Stimulated activated naive CD8-positive, alpha-beta T cell treated with anti-CD3 and anti-CD28 coated beads, Interleukin-15, Interleukin-2, amounts not matched to agents 100 ng/mL and 50 ng/mL, for 24 hours (primary cell): ENCODE results near the gene MTOR.
"Not testable (repeated sequence)": the region's sequence is repeated elsewhere in the genome, so short reads cannot be mapped to it uniquely, and the experiment has no call there.

Source experiments
- H3K27ac Mint-ChIP-seq: one replicate; pipeline ENCODE4 v1.8.0; 2021; ENCODE audit warnings: mild to moderate bottlenecking, mixed read lengths
- H3K27me3 Mint-ChIP-seq: one replicate; pipeline ENCODE4 v1.8.0; 2021; ENCODE audit warnings: mixed read lengths
- H3K36me3 Mint-ChIP-seq: one replicate; pipeline ENCODE4 v1.8.0; 2021; ENCODE audit warnings: low read depth, mixed read lengths
- H3K4me1 Mint-ChIP-seq: one replicate; pipeline ENCODE4 v1.8.0; 2021; ENCODE audit warnings: low read depth, mixed read lengths
- H3K4me3 Mint-ChIP-seq: one replicate; pipeline ENCODE4 v1.8.0; 2021; ENCODE audit warnings: mild to moderate bottlenecking, mixed read lengths
- H3K9me3 Mint-ChIP-seq: one replicate; pipeline ENCODE4 v1.8.0; 2021; ENCODE audit warnings: mixed read lengths

MTOR gene

DNA sequence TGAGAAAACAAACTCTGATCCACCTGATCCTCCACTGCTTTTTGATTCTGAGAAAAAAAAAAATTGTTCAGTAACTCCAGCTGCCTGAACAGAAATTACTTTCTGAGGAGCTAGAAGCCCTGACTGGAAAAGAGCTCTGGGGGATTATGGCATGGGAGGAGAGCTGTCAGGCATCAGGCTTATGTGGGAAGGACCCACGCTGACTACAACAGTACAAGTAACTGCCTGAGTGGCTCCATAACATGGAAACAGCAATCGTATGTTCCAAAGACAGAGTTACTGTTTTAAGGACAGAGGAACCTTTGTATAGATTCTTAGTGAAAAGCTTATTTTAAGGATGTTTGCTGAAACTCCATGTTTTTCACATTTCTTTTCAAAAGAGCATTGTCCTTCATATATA lies 74.4 kb downstream of the MTOR start:
- H3K4me1 Mint-ChIP-seq = no peaks in the 10 kb centered on the region
- H3K36me3 Mint-ChIP-seq = peaks cover 43% of the 10 kb centered on the region
- no peak overlapping the region for H3K4me3 Mint-ChIP-seq
- H3K9me3 Mint-ChIP-seq = no peaks in the 10 kb centered on the region
- H3K27ac Mint-ChIP-seq = no peak overlapping the region
- H3K27me3 Mint-ChIP-seq = no peaks in the 10 kb centered on the region

DNA sequence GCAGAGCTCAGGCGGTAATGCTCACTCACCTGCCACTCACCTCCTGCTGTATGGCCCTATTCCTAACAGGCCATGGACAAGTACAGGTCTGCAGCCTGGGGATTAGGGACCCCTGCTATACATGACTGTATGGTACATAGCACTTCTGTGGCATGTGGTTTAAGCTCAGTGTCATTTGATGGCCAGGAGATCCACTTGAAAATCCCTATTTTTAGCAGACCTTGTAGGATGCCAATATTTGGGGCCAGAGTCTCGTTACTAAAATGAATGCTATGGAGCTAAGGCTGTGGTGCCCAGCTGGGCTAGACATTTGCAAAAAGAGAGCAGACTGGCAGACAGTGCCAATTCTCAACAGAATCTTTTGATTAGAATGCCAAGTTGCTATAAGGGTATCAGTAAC lies 74.9 kb downstream of the MTOR start:
- Mint-ChIP-seq H3K4me3 (no peak overlapping the region), H3K9me3 (no peaks in the 10 kb centered on the region), H3K27ac (no peak overlapping the region), H3K4me1 (no peaks in the 10 kb centered on the region), H3K27me3 (no peaks in the 10 kb centered on the region), H3K36me3 (peaks cover 44% of the 10 kb centered on the region)

DNA sequence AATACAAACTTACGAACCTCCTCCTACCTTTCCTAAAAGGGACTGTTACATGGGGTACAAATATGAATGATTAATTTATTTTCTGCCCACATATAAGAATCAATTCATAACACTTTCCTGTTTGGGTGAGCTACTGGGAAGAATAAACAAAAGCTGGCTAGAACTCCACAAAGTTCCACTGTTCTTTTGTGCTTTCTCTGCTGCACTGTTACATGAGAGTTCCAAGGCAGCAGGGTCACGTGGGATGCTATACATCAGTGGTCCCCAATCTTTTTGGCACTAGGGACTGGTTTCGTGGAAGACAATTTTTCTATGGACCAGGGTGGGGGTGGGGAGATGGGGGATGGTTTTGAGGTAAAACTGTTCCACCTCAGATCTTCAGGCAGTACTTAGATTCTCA lies 75.4 kb downstream of the MTOR start:
- Mint-ChIP-seq H3K36me3 (peaks cover 46% of the 10 kb centered on the region), H3K27me3 (no peaks in the 10 kb centered on the region), H3K4me1 (no peaks in the 10 kb centered on the region), H3K9me3 (no peaks in the 10 kb centered on the region), H3K27ac (no peak overlapping the region), H3K4me3 (no peak overlapping the region)

DNA sequence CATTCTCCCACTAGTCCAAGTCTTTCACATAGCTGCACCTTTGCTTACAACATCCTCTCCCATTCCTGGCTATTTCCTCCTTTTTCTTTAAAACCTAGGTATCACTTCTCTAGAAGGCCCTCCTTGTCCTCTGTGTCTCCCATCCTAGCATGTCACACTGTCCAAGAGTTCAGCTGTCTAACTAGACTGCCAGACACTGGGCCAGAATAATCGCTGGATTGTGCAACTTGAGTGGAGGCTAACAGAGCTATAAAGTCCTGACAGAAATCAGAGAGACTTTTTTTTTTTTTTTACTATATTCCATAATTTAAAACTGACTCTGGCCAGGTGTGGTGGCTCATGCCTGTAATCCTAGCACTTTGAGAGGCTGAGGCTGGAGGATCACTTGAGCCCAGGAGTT lies 77.4 kb downstream of the MTOR start:
- Mint-ChIP-seq H3K27me3 (no peaks in the 10 kb centered on the region), H3K4me3 (no peak overlapping the region), H3K27ac (no peak overlapping the region), H3K36me3 (peaks cover 43% of the 10 kb centered on the region), H3K9me3 (no peaks in the 10 kb centered on the region), H3K4me1 (no peaks in the 10 kb centered on the region)

DNA sequence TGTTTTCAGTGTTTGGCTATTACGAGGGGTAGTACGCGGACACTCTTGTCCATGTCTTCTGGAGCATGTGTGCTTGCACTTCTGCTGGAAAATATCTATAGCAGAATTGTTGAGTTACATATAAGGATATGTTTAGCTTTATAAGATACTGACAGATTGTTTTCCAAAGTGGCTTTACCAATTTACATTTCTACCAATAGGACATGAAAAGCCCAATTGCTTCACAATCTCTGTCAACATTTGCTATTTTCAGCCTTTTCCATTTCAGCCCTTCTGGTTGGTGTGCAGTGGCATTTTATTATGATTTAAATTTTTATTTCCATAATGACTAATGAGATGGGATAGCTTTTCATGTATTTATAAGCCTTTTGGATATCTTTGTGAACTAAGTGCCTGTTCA lies 79.5 kb downstream of the MTOR start:
- Mint-ChIP-seq H3K9me3 (no peaks in the 10 kb centered on the region), H3K27ac (no peak overlapping the region), H3K27me3 (no peaks in the 10 kb centered on the region), H3K4me1 (no peaks in the 10 kb centered on the region), H3K4me3 (no peak overlapping the region), H3K36me3 (peaks cover 41% of the 10 kb centered on the region)

DNA sequence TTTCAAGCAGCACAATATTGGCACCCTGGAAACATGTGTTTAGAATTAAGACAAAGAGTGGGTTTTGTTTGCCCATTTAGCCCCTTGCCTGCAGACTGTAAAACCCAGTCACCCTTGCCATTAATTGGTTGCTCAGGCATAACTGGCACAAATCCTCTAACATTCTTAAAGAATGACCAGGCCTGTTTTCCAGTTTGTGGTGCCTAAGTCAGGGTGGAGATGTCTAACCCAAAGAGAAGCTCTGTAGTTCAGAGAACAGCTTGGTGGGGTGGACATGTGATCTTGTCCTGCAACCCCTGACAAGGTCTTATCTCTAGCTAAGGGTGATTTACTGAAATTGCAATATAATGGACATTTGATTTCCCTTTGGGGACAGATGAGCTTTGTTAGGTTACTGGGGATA lies 82.0 kb downstream of the MTOR start:
- Mint-ChIP-seq H3K9me3 (no peaks in the 10 kb centered on the region), H3K4me1 (no peaks in the 10 kb centered on the region), H3K36me3 (peaks cover 40% of the 10 kb centered on the region), H3K27me3 (no peaks in the 10 kb centered on the region), H3K27ac (no peak overlapping the region), H3K4me3 (no peak overlapping the region)

DNA sequence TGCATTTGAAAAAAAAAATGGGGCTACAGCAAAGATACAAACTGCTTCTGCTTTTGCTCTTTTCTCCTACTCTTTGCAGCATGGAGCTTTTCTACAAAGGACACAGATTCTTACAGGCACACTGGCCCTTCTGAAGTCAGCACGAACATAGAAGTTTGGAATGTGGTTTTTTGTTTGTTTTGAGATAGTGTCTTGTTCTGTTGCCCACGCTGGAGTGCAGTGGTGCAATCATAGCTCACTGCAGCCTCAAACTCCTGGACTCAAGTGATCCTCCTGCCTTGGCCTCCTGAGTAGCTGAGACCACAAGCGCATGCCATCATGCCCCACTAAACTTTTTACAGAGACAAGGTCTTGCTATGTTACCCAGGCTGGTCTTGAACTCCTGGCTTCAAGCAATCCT lies 82.6 kb downstream of the MTOR start:
- not testable (repeated sequence) for H3K4me1 Mint-ChIP-seq, H3K27me3 Mint-ChIP-seq, H3K27ac Mint-ChIP-seq, H3K9me3 Mint-ChIP-seq, H3K4me3 Mint-ChIP-seq
- H3K36me3 Mint-ChIP-seq = peaks cover 35% of the 10 kb centered on the region

DNA sequence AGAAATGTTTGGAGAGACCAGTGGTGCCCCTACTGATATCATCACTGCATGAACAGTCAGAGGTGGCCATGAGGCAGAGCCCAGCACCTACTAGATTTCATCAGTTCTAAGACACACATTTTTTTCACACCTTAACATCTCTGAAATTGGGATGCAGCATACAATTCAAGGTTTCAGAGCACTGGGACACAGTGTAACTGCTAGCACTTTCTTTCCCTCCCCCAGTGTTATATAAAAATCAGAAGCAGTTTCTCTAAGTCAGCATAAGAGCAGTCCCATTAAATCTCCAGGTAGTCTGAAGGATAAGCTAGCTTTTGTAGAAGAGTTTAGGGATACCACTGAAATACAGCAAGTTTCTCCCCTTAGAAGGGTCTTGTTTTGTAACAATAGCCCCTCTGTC lies 83.2 kb downstream of the MTOR start:
- no peak overlapping the region for H3K27ac Mint-ChIP-seq
- H3K27me3 Mint-ChIP-seq = no peaks in the 10 kb centered on the region
- H3K4me1 Mint-ChIP-seq = no peaks in the 10 kb centered on the region
- H3K9me3 Mint-ChIP-seq = no peaks in the 10 kb centered on the region
- H3K36me3 Mint-ChIP-seq = peaks cover 29% of the 10 kb centered on the region
- H3K4me3 Mint-ChIP-seq = no peak overlapping the region

DNA sequence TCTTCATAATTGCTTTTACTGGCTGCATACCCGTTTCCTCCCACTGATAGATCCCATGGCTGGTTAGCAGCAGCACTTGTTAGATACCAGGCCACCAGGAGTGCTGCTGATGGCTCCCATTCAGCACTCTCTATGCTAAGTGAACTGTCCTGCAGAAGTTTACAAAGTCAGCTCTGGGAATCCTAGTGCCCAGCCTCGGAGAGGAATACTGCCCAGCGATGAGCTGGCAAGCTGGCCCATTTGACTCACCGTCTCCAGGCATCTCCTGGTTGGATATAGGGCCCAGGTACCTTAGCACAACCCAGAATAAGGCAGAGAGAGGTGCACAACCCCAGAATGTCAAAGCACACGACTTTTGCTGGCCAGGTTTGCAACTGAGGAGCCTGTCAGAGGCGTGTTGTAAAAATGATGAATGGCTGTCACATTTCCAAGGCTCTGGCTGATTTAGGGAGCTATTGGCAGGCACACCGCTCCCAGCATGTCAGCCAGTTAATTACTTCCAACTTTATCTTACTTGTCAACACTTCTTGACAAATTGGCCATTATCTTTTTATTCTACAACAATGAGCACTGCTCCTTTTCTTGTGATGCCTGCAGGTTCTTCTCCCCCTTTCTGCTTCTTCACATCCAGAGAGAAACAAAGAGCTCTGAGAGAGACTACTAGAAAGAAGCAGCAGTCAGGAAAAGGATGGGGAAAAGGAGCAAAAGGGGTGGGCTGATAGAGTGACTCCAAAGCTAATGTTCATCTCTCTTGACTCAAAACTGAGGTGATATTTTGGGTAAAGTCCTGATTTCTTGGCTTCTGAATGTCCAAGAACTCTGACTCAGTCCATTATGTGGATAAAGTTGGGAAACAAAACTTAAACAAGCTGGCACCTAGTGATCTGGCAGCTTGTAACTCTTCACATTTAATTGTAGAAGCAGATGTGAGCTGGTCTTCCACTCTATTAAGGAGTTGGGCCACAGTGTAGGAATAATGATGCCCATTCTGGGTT lies 84.0 kb downstream of the MTOR start:
- H3K36me3 Mint-ChIP-seq = peaks cover 27% of the 10 kb centered on the region
- H3K9me3 Mint-ChIP-seq = no peaks in the 10 kb centered on the region
- no peaks in the 10 kb centered on the region for H3K27me3 Mint-ChIP-seq
- H3K4me3 Mint-ChIP-seq = no peak overlapping the region
- H3K4me1 Mint-ChIP-seq = no peaks in the 10 kb centered on the region
- no peak overlapping the region for H3K27ac Mint-ChIP-seq

DNA sequence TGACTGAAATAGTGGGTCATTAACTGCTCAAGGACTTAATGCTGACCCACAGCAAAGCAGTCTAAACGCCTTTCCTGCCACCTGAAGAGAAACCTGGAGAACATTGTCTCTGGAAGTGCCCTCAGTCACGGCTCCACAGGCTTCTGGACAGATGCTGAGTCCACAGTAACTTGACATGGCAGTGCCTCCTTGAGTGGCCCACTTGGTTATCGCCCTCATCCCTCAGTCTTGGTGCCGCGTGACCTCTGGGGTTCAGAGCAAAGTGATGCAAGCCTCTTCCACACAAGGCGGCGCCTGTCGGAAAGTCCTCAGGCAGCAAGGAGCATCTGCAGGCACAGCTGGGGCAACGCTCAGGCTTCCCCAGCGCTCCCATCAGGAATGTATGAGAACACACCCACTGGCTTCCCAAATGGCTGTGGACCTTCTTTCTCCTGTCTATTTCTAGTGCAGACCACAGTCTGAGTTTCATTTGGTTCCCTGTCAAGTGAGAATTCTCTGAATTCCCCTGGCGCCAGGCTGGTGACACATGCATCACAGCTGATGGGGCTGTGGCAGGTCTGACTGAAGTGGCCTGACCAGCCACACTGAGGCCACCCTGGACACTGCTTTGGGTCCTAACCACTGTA lies 86.2 kb downstream of the MTOR start:
- Mint-ChIP-seq H3K4me1 (no peaks in the 10 kb centered on the region), H3K9me3 (no peaks in the 10 kb centered on the region), H3K36me3 (peaks cover 21% of the 10 kb centered on the region), H3K4me3 (no peak overlapping the region), H3K27me3 (no peaks in the 10 kb centered on the region), H3K27ac (no peak overlapping the region)

DNA sequence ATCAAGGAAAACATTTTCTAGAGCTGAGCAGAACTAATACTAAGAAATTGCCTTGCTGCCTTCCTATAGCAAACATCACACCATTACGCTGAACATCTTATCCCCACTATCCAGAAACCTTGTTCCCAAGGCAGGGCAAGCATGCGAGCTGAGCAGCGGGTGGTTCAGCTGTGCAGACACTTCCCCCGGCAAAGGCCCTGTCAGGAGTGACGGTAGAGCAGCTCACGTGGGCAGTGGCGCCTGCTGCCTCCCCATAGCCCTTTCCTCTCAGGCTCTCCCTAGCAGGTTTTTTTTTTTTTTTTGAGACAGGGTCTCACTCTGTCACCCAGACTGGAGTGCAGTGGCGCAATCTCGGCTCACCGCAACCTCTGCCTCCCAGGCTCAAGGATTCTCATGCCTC lies 86.9 kb downstream of the MTOR start:
- H3K27ac Mint-ChIP-seq = no peak overlapping the region
- no peaks in the 10 kb centered on the region for H3K9me3 Mint-ChIP-seq
- peaks cover 19% of the 10 kb centered on the region for H3K36me3 Mint-ChIP-seq
- H3K4me3 Mint-ChIP-seq = no peak overlapping the region
- H3K27me3 Mint-ChIP-seq = no peaks in the 10 kb centered on the region
- H3K4me1 Mint-ChIP-seq = no peaks in the 10 kb centered on the region

DNA sequence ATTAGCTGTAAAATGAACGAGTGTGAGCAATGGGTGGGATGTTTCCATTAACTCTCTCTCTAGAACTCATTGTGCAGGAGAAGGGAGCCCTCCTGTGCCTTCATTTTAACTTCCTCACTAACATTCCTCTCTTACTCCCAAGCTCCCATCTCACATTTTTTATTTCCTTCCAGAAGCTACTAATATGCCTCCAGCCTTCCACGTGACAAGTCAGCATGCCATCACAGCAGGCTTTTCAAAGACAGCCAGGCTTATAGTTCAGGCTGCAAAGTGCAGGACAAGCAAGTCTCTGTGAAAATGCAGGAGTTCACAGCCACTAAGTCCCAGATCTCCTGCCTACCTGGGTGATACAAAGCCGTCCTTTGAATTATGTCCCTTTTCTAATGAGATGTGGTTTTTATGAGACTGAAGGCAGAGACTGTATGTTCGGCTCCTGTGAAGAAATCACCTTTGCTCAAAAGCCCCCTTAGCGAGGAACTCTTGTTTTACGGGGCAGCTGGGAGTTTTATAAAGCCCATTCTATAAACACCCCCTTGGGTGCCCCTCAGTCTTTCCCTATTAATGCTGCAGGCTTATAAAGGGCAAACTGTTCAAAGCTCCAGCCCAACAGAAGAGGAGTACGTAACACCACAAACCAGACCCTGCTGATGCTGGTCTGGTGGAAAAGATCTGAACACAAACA lies 87.9 kb downstream of the MTOR start:
- H3K27ac Mint-ChIP-seq = no peak overlapping the region
- H3K27me3 Mint-ChIP-seq = no peaks in the 10 kb centered on the region
- no peak overlapping the region for H3K4me3 Mint-ChIP-seq
- peaks cover 10% of the 10 kb centered on the region for H3K36me3 Mint-ChIP-seq
- no peaks in the 10 kb centered on the region for H3K9me3 Mint-ChIP-seq
- H3K4me1 Mint-ChIP-seq = no peaks in the 10 kb centered on the region

DNA sequence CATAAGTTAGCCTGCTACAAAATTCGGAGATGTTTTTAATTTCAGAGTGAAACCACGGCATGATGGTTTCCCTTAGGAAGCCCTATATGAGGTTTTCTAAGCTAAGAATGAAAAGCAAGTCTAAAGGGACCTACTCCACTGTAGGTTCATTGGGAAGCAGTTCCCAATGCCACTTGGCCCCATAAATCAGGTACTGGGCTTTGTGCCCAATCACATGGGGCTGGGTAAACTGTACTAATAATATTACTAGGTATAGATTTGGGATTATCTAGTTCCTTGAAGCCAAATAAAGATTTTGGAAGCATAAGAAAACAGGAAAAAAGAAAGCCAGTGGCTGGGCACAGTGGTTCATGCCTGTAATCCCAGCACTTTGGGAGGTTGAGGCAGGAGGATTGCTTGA lies 92.2 kb downstream of the MTOR start:
- H3K27ac Mint-ChIP-seq = no peak overlapping the region
- H3K27me3 Mint-ChIP-seq = no peaks in the 10 kb centered on the region
- H3K4me1 Mint-ChIP-seq = no peaks in the 10 kb centered on the region
- peaks cover 32% of the 10 kb centered on the region for H3K36me3 Mint-ChIP-seq
- H3K9me3 Mint-ChIP-seq = no peaks in the 10 kb centered on the region
- no peak overlapping the region for H3K4me3 Mint-ChIP-seq

DNA sequence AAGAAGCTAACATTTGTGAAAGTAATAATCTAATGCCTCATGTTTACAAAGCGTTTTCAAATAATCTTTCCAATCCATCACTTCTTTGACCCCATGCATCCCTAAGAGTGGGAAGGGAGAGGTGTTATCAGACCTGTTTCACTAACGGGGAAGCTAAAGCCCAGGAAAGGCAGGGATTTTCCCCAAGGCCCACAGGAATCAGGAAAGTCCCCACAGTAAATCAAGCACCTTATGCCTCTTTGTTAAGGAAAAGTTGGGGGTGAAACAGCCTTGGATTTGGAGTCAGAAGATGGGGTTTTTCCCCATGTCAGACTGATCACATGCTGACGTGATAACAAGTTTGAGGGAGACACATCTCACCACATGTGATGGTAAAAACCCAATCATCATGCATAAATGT lies 93.1 kb downstream of the MTOR start:
- H3K4me1 Mint-ChIP-seq = no peaks in the 10 kb centered on the region
- no peak overlapping the region for H3K27ac Mint-ChIP-seq
- H3K4me3 Mint-ChIP-seq = no peak overlapping the region
- H3K27me3 Mint-ChIP-seq = no peaks in the 10 kb centered on the region
- H3K9me3 Mint-ChIP-seq = no peaks in the 10 kb centered on the region
- peaks cover 32% of the 10 kb centered on the region for H3K36me3 Mint-ChIP-seq

DNA sequence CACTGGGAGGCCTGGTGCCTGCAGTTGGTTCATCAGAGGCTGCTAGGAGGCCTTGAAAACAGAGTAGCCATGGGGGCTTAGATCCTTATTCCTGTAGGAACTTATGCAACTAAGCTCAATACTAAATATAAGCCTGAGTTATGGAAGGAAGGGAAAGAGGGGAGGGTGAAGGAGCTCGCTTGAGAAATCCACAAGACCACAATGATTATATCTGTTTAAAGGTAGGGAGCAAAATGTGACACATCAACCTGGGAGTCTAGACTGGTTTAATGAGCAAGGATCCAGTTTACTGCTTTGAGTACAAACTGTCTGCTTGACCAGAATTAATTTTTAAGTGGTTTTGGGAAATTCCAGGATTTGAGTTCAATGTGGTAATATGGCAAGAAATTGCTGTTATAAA lies 93.6 kb downstream of the MTOR start:
- H3K36me3 Mint-ChIP-seq = peaks cover 33% of the 10 kb centered on the region
- no peaks in the 10 kb centered on the region for H3K27me3 Mint-ChIP-seq
- no peak overlapping the region for H3K27ac Mint-ChIP-seq
- no peaks in the 10 kb centered on the region for H3K9me3 Mint-ChIP-seq
- H3K4me3 Mint-ChIP-seq = no peak overlapping the region
- no peaks in the 10 kb centered on the region for H3K4me1 Mint-ChIP-seq
